Endothelial cell of umbilical vein (primary cell): Measurements from ENCODE around the gene TDRD10.

ENCODE experiments used
- CTCF ChIP-seq, 2 donors: IDR thresholded peaks; 1 replicate in 1 of 2; 2 replicates in 1 of 2; pipeline ENCODE4 v1.5.1; 2011; ENCODE audit warnings: low read length in 2 of 2, mild to moderate bottlenecking in 2 of 2, moderate library complexity in 2 of 2, control low read depth in 1 of 2, inconsistent platforms in 1 of 2, low read depth in 1 of 2; ENCODE audit not compliant: insufficient read depth in 1 of 2; ENCODE audit errors: extremely low read depth in 1 of 2
- EZH2 ChIP-seq: IDR thresholded peaks from 2 replicates; pipeline ENCODE4 v1.6.1; 2012; ENCODE audit warnings: borderline replicate concordance, low read depth, mild to moderate bottlenecking, moderate library complexity, low read length, inconsistent platforms; ENCODE audit not compliant: severe bottlenecking
- FOS ChIP-seq: IDR thresholded peaks from 2 replicates; pipeline ENCODE4 v1.6.1; 2011; ENCODE audit warnings: mild to moderate bottlenecking, low read length, moderate library complexity, borderline replicate concordance; ENCODE audit not compliant: insufficient read depth
- MYC ChIP-seq: IDR thresholded peaks from one replicate; pipeline ENCODE4 v1.6.1; 2011; ENCODE audit warnings: mild to moderate bottlenecking, low read depth, low read length
- POLR2A ChIP-seq: IDR thresholded peaks from 2 replicates; pipeline ENCODE4 v1.6.1; 2012; ENCODE audit warnings: low read depth, mild to moderate bottlenecking, control low read depth, low read length
- POLR2AphosphoS5 ChIP-seq: IDR thresholded peaks from 2 replicates; pipeline ENCODE4 v1.6.1; 2012; ENCODE audit warnings: low read depth, mild to moderate bottlenecking, control low read depth, low read length, moderate library complexity; ENCODE audit not compliant: insufficient read depth
- TF ChIP-seq, protein P1 (sequence below): IDR thresholded peaks from 2 replicates; pipeline ENCODE4 v1.6.1; 2011; ENCODE audit not compliant: insufficient read depth, insufficient read length

GRCh38 chr1:154465621-154466195, 36.3 kb upstream of the TDRD10 start:
- no peak for TF ChIP-seq CTCF (IDR thresholded peaks at IDR 0.05; ENCODE audit: extremely low read depth in 1 of 2, insufficient read depth in 1 of 2, low read depth in 1 of 2, low read length in 2 of 2)
- no peak for TF ChIP-seq POLR2A
- TF ChIP-seq EZH2 = no peak
- TF ChIP-seq FOS = no peak
- TF ChIP-seq MYC = no peak
- TF ChIP-seq, protein P1, sequence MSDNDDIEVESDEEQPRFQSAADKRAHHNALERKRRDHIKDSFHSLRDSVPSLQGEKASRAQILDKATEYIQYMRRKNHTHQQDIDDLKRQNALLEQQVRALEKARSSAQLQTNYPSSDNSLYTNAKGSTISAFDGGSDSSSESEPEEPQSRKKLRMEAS = no peak
- no peak for TF ChIP-seq POLR2AphosphoS5
